Effector memory CD4-positive, alpha-beta T cell (primary cell): ENCODE measurements around the gene ZBTB8OS.
"Not testable (repeated sequence)": the region's sequence is repeated elsewhere in the genome, so short reads cannot be mapped to it uniquely, and the experiment has no call there.

Experiments
- DNase-seq, 3 donors: peaks; one replicate each; pipeline ENCODE4 v3.0.0-alpha.2; 2020
- H3K27ac ChIP-seq: 2 replicates; pipeline ENCODE4 v1.7.0; 2013; ENCODE audit warnings: mild to moderate bottlenecking, low read length, moderate library complexity; ENCODE audit not compliant: insufficient read depth, poor library complexity, severe bottlenecking
- H3K27me3 ChIP-seq: replicated peaks from 2 replicates; pipeline ENCODE4 v1.7.0; 2013; ENCODE audit warnings: mild to moderate bottlenecking, low read length; ENCODE audit not compliant: insufficient read depth, control insufficient read depth, poor library complexity, severe bottlenecking
- H3K36me3 ChIP-seq: 2 replicates; pipeline ENCODE4 v1.7.0; 2013; ENCODE audit warnings: mild to moderate bottlenecking, low read length, moderate library complexity; ENCODE audit not compliant: control insufficient read depth, insufficient read depth
- H3K4me1 ChIP-seq: 2 replicates; pipeline ENCODE4 v1.7.0; 2013; ENCODE audit warnings: low read length, mild to moderate bottlenecking; ENCODE audit not compliant: control insufficient read depth, insufficient read depth, poor library complexity, severe bottlenecking
- H3K4me3 ChIP-seq: 2 replicates; pipeline ENCODE4 v1.7.0; 2013; ENCODE audit warnings: low read length, low read depth, mild to moderate bottlenecking; ENCODE audit not compliant: insufficient read depth, poor library complexity, severe bottlenecking
- H3K9me3 ChIP-seq: 2 replicates; pipeline ENCODE4 v1.7.0; 2013; ENCODE audit warnings: mild to moderate bottlenecking, low read length, moderate library complexity; ENCODE audit not compliant: control insufficient read depth

The ZBTB8OS gene

DNA sequence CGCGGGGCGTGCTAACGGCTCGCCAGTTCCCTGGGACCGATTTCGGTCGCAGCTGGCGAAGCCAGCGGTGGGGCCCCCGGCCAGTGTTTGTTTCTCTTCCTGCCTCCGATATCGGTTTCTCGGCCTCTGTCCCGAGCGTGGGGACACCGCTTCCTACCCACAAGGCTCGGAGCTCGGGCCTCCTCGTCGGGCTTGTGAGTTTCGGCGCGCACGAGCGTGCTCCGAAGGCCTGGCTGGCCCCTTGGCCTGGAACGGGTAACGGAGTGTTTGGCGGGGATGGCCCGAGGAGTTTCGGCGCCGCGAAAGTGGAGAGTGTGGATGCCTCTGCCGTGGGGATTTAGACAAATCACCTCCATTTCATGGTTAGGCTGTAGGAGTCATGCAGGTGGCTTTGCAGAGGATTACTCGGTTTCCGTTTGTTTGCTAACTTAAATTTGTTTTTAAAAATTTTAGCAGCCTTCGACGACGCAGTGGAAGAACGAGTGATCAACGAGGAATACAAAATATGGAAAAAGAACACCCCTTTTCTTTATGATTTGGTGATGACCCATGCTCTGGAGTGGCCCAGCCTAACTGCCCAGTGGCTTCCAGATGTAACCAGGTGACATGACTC is 1.2 kb upstream of the ZBTB8OS start:
- no peaks in the 10 kb centered on the region for H3K27me3 ChIP-seq
- H3K27ac ChIP-seq: peak overlapping the region; percentile 92
- peaks cover 20% of the 10 kb centered on the region for H3K4me1 ChIP-seq
- H3K9me3 ChIP-seq: no peaks in the 10 kb centered on the region
- peaks cover 8% of the 10 kb centered on the region for H3K36me3 ChIP-seq
- peak overlapping the region; percentile 68 for H3K4me3 ChIP-seq
- DNase-seq: no peak

DNA sequence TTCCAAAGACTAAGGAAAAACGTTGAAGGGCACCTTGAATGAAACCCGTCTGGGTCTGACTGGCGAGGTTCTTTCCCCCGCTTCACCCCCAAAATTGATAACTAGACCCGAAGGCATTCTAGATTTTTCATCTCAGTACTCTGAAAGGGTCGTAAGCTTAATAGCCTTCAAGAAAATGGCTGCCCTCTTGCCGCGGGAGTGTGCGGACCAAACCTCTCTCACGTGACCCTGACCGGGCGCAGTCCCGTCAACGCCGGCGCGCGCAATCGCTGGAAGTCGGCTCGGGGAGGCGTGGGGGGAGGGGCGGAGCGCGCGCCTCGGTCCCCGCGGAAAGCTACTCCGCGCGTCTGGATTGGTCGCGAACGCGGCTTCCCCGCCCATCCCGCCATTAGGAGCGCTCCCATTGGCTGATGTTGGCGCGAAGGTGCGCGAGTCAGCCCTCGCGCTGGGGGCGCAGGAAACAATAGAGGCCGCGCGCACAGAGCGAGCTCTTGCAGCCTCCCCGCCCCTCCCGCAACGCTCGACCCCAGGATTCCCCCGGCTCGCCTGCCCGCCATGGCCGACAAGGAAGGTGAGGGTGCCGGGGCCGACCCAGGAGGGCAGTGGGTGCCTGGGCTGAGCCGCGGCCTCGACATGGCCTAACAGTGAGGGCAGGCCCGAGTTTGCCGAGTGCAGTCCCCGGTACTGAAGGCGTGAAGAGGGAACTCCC is 556 bp upstream of the ZBTB8OS start, which contains the start of gene RBBP4:
RBBP4 (plus strand) TSS at position 457 of the 709 bp plus-strand sequence; CDS start at position 556, 99 bp downstream.
- H3K27ac ChIP-seq: peak within 1 kb of the TSS; percentile 92
- H3K36me3 ChIP-seq: peaks cover 4% of the 10 kb centered on the region
- H3K9me3 ChIP-seq: no peaks in the 10 kb centered on the region
- no peaks in the 10 kb centered on the region for H3K27me3 ChIP-seq
- H3K4me1 ChIP-seq: peaks cover 20% of the 10 kb centered on the region
- peak within 1 kb of the TSS; percentile 68 for H3K4me3 ChIP-seq
- DNase-seq: peak; percentile 95 to 97 (median 97)

DNA sequence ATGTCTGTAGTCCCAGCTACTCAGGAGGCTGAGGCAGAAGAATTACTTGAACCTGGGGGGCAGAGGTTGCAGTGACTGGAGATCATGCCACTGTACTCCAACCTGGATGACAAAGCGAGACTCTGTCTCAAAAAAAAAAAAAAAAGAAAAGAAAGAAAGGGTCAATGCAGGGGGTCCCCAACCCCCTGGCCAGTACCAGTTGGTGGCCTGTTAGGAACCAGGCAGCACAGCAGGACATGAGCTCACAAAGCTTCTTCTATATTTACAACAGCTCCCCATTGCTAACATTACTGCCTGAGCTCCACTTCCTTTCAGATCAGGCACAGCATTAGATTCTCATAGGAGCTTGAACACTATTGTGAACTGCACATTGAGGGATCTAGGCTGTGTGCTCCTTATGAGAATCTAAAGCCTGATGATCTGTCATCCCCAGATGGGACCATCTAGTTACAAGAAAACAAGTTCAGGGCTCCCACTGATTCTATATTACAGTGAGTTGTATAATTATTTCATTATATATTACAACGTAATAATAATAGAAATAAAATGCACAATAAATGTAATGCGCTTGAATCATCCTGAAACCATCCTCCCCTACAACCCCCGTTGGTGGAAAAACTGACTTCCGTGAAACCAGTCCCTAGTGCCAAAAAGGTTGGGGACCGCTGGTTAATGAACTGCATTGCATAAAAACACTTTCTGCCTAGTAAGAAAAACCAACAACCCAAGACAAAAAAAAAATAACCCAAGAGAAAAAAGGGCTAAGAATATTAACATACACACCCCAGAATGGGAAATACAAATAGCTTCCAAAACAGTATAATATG is 2.8 kb downstream of the ZBTB8OS start:
- Histone ChIP-seq H3K9me3 (no peaks in the 10 kb centered on the region), H3K27me3 (no peaks in the 10 kb centered on the region), H3K4me3 (no peak overlapping the region), H3K36me3 (no peaks in the 10 kb centered on the region), H3K27ac (no peak overlapping the region), H3K4me1 (peaks cover 15% of the 10 kb centered on the region)
- DNase-seq: no peak

DNA sequence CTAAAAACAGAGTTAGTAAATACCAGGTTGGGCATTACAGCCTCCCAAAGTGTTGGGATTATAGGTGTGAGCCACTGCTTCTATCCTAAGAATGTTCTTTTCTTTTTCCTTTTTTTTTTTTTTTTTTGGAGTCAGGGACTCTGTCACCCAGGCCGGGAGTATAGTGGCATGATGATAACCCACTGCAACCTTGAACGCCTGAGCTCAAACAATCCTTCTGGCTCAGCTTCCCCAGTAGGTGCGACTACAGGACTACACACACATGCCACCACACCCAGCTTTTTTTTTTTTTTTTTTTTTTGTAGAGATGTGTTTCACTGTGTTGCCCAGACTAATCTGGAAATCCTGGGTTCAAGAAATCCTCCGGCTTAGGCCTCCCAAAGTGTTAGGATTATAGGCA is 5.9 kb downstream of the ZBTB8OS start:
- H3K27me3 ChIP-seq: no peaks in the 10 kb centered on the region
- H3K27ac ChIP-seq: no peak overlapping the region
- DNase-seq: no peak
- no peaks in the 10 kb centered on the region for H3K9me3 ChIP-seq
- H3K4me1 ChIP-seq: peaks cover 8% of the 10 kb centered on the region
- no peaks in the 10 kb centered on the region for H3K36me3 ChIP-seq
- H3K4me3 ChIP-seq: no peak overlapping the region

DNA sequence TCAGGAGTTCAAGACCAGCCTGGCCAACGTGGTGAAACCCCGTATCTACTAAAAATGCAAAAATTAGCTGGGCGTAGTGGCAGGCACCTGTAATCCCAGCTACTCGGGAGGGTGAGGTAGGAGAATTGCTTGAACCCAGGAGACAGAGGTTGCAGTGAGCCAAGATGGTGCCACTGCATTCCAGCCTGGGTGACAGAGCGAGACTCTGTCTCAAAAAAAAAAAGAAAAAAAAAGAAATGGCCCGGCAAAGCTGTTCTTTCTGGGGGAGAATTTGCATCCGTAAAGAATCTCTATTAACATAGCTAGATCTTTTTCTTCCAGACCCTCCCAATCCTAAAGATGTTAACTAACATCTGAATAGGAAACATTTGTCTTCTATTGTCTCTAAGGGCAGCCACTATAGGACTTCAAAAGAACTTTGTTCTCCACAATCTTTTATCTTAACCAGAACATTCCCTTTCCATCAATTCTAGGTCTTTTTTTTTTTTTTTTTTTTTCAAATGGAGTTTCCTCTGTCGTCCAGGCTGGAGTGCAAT is 8.0 kb downstream of the ZBTB8OS start:
- not testable (repeated sequence) for H3K9me3 ChIP-seq, DNase-seq, H3K4me3 ChIP-seq, H3K27me3 ChIP-seq, H3K27ac ChIP-seq, H3K36me3 ChIP-seq, H3K4me1 ChIP-seq

DNA sequence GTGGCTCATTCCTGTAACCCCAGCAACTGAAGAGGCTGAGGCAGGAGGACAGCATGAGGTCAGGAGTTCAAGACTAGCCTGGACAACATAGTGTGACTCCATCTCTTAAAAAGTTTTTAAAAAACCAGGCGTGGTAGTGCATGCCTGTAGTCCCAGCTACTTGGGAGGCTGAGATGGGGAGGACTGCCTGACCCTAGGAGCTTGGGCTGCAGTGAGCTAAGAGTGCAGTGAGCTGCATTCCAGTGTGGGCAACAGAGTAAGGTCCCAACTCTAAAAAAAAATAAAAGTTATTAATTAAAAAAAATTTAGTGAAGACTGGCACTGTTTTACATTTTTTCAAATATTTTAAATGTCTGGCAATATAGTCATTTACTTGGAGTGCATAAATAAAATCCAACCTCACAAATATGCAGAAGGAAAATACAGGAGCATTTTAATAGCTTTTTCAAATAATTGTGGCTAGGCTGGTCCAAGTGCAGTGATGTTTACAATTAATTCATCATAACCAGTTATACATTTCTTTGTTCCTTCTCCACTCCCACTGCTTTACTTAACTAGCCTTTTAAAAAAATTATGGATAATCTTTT is 10.8 kb downstream of the ZBTB8OS start:
- DNase-seq: no peak
- H3K27ac ChIP-seq: no peak overlapping the region
- H3K9me3 ChIP-seq: no peaks in the 10 kb centered on the region
- no peaks in the 10 kb centered on the region for H3K36me3 ChIP-seq
- H3K4me1 ChIP-seq: no peaks in the 10 kb centered on the region
- no peaks in the 10 kb centered on the region for H3K27me3 ChIP-seq
- H3K4me3 ChIP-seq: no peak overlapping the region

DNA sequence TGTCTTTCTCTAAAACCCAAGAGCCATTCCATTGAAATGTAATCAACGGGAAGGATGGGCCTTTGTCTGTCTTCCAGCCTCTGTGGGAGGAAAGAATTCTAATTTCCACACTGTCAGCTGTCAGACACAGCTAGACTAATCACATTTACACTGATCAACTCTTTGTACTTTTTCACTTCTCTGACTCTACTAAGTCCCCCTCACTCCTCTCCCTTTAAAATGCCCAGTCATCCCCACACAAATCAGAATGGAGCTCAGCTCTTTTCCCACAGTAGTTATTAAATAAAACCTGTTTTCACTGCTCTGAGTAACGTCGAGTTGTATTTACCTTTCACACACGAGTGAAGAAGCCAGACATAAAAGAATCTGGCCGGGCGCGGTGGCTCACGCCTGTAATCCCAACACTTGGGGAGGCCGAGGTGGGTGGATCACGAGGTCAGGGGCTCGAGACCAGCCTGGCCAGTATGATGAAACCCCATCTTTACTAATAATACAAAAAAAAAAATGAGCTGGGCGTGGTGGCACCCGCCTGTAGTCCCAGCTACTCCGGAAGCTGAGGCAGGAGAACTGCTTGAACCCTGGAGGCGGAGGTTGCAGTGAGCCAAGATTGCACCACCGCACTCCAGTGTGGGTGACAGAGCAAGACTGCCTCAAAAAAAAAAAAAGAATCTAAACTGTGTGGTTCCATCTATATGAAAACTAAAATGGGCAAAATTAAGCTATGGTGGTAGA is 13.3 kb downstream of the ZBTB8OS start:
- Histone ChIP-seq H3K4me3 (no peak overlapping the region), H3K36me3 (peaks cover 10% of the 10 kb centered on the region), H3K9me3 (no peaks in the 10 kb centered on the region), H3K27me3 (no peaks in the 10 kb centered on the region), H3K4me1 (no peaks in the 10 kb centered on the region), H3K27ac (no peak overlapping the region)
- DNase-seq: no peak

DNA sequence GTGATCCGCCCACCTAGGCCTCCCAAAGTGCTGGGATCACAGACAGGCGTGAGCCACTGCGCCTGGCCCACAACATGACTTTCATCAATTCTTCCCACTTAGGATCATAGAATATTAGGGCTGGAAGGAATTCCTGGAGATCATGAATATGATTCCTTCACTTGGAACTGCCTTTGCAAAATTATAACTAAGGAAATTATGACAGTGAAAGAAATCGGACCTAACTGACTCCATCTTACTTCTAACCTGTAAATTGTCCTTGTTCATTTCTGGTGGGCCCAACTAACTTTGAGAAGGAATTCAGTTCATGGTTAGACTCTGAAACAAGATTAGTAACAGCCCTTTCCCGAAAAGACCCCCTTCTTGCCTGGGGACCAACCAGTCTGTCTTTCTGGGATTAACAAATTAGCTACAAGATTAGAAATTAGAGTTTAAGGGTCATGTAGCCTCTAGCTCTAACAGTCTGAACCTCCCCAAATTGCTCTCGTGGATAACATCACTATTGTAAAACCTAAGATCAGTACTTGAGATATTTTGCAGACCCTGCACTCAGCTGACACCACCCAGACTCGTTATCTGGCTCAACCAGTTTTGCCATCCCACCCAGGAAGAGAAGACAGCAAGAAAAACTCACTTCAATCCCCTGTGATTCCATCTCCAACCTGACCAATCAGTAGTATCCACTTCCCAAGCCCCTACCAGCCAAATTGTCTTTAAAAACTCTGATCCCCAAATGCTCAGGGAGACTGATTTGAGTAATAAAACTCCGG is 14.7 kb downstream of the ZBTB8OS start:
- Histone ChIP-seq H3K36me3 (peaks cover 10% of the 10 kb centered on the region), H3K4me3 (no peak overlapping the region), H3K4me1 (no peaks in the 10 kb centered on the region), H3K9me3 (no peaks in the 10 kb centered on the region), H3K27ac (no peak overlapping the region), H3K27me3 (no peaks in the 10 kb centered on the region)
- DNase-seq: no peak

DNA sequence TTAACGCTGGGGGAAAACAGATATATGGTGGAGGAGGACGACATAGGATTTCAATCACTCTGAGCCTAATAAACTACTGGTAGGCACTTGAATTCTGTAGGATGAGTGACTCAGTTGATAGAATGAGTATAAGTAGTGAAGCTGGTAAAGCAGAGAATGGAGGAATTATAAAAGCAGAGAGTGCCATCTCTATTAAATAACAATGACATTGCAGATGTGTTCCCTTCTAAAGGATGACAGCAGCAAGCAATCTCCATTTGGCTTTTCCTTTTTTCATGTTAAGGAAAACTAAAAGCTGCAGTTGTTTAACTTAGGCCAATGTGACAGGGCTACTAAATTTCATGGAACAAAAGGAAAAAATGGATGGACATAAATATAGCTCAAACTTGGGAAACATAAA is 17.5 kb downstream of the ZBTB8OS start:
- no peak for DNase-seq
- no peak overlapping the region for H3K27ac ChIP-seq
- H3K27me3 ChIP-seq: no peaks in the 10 kb centered on the region
- no peak overlapping the region for H3K4me3 ChIP-seq
- peaks cover 18% of the 10 kb centered on the region for H3K36me3 ChIP-seq
- H3K4me1 ChIP-seq: no peaks in the 10 kb centered on the region
- H3K9me3 ChIP-seq: no peaks in the 10 kb centered on the region
